Measurements from ENCODE around the gene OR2T35.

GRCh38 chr1:248622570-248623001, 22.5 kb downstream of the OR2T35 start:
- TF ChIP-seq POLR2A (IDR thresholded peaks at IDR 0.05; ENCODE audit: low read length) (no peak), GATA1 (IDR thresholded peaks at IDR 0.05; ENCODE audit: low read depth, low read length) (no peak)

Measured in erythroblast (primary cell).